Ectodermal cell (in vitro differentiated cells): Measurements from ENCODE around the gene EGR1.

Experiments
- H3K27ac ChIP-seq: 2 replicates; pipeline ENCODE4 v1.7.0; 2013; ENCODE audit warnings: mild to moderate bottlenecking, low read depth, low read length; ENCODE audit not compliant: insufficient read depth, poor library complexity, severe bottlenecking
- H3K27me3 ChIP-seq: 2 replicates; pipeline ENCODE4 v1.7.0; 2013; ENCODE audit warnings: mild to moderate bottlenecking, low read length; ENCODE audit not compliant: insufficient read depth, control insufficient read depth, poor library complexity, severe bottlenecking
- H3K36me3 ChIP-seq: one replicate; pipeline ENCODE4 v1.7.0; 2013; ENCODE audit warnings: low read length; ENCODE audit not compliant: control insufficient read depth, insufficient read depth
- H3K4me1 ChIP-seq: one replicate; pipeline ENCODE4 v1.7.0; 2013; ENCODE audit warnings: low read length; ENCODE audit not compliant: control insufficient read depth, insufficient read depth
- H3K4me3 ChIP-seq: 2 replicates; pipeline ENCODE4 v1.7.0; 2013; ENCODE audit warnings: low read depth, low read length, control low read depth; ENCODE audit not compliant: insufficient read depth
- H3K9me3 ChIP-seq: 2 replicates; pipeline ENCODE4 v1.7.0; 2013; ENCODE audit warnings: mild to moderate bottlenecking, low read length, moderate library complexity; ENCODE audit not compliant: control insufficient read depth
- WGBS, 2 experiments: methylation state at CpG; one replicate each; pipeline ENCODE4 v1.1.7; 2013; ENCODE audit warnings: missing lambda C conversion rate in 2 of 2; 5-methylcytosine and 5-hydroxymethylcytosine counted together

The EGR1 gene

GRCh38 chr5:138453590-138453989 lies 11.7 kb upstream of the EGR1 start:
- no peaks in the 10 kb centered on the region for H3K27me3 ChIP-seq
- H3K27ac ChIP-seq = no peak overlapping the region
- peaks cover 16% of the 10 kb centered on the region for H3K4me1 ChIP-seq
- H3K4me3 ChIP-seq = no peak overlapping the region
- WGBS, 2 experiments = 92% methylated on average over 13 of the region's 13 CpGs
- H3K36me3 ChIP-seq = no peaks in the 10 kb centered on the region
- H3K9me3 ChIP-seq = no peaks in the 10 kb centered on the region

- H3K36me3 ChIP-seq = no peaks in the 10 kb centered on the region
- peaks cover 10% of the 10 kb centered on the region for H3K4me1 ChIP-seq
- no peak overlapping the region for H3K4me3 ChIP-seq
- H3K27ac ChIP-seq = no peak overlapping the region
- H3K9me3 ChIP-seq = no peaks in the 10 kb centered on the region
- no peaks in the 10 kb centered on the region for H3K27me3 ChIP-seq
- WGBS, 2 experiments = 92 to 94% methylated on average over 8 of the region's 8 CpGs
Measured at GRCh38 chr5:138454121-138454520, 11.2 kb upstream of the EGR1 start.

- Histone ChIP-seq H3K9me3 (no peaks in the 10 kb centered on the region), H3K4me1 (peaks cover 8% of the 10 kb centered on the region), H3K36me3 (no peaks in the 10 kb centered on the region), H3K27me3 (no peaks in the 10 kb centered on the region), H3K27ac (no peak overlapping the region), H3K4me3 (no peak overlapping the region)
- 39 to 44% methylated on average over 11 of the region's 11 CpGs for WGBS, 2 experiments
Measured at GRCh38 chr5:138455232-138455930, 9.9 kb upstream of the EGR1 start.

- WGBS, 2 experiments = 88 to 91% methylated on average over 12 of the region's 12 CpGs
- H3K4me1 ChIP-seq = peaks cover 8% of the 10 kb centered on the region
- H3K36me3 ChIP-seq = no peaks in the 10 kb centered on the region
- no peak overlapping the region for H3K4me3 ChIP-seq
- no peaks in the 10 kb centered on the region for H3K27me3 ChIP-seq
- H3K9me3 ChIP-seq = no peaks in the 10 kb centered on the region
- no peak overlapping the region for H3K27ac ChIP-seq
Measured at GRCh38 chr5:138457531-138458275, 7.6 kb upstream of the EGR1 start.

GRCh38 chr5:138458384-138458783 lies 6.9 kb upstream of the EGR1 start:
- no peaks in the 10 kb centered on the region for H3K27me3 ChIP-seq
- H3K4me1 ChIP-seq = peaks cover 8% of the 10 kb centered on the region
- no peak overlapping the region for H3K27ac ChIP-seq

DNA sequence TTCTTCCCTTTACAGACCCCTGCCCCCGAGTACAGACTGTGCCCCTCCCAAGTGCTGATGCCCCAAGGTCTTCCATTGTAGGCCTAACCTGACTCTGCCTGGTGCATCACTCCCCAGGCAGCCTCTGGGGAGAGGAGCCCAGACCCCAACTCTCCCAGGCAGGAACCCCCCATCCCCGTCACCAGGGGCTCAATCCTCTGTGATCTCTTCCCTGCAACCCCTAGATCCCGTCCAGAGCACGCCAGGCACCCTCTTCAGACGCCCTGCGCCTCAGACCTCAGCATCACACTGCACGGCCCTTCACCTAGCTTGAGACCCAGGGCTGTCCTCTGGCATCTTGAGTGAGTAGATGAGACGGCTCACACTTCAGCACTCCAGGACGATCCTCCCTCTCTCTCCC lies 6.4 kb upstream of the EGR1 start:
- Histone ChIP-seq H3K27ac (no peak overlapping the region), H3K9me3 (no peaks in the 10 kb centered on the region), H3K27me3 (no peaks in the 10 kb centered on the region), H3K4me3 (no peak overlapping the region), H3K4me1 (peaks cover 8% of the 10 kb centered on the region), H3K36me3 (no peaks in the 10 kb centered on the region)
- 89 to 91% methylated on average over 9 of the region's 9 CpGs for WGBS, 2 experiments

More at GRCh38 chr5:138458384-138458783, 6.9 kb upstream of the EGR1 start:
- Histone ChIP-seq H3K9me3 (no peaks in the 10 kb centered on the region), H3K4me3 (no peak overlapping the region), H3K36me3 (no peaks in the 10 kb centered on the region)
- 80 to 83% methylated on average over 11 of the region's 11 CpGs for WGBS, 2 experiments

DNA sequence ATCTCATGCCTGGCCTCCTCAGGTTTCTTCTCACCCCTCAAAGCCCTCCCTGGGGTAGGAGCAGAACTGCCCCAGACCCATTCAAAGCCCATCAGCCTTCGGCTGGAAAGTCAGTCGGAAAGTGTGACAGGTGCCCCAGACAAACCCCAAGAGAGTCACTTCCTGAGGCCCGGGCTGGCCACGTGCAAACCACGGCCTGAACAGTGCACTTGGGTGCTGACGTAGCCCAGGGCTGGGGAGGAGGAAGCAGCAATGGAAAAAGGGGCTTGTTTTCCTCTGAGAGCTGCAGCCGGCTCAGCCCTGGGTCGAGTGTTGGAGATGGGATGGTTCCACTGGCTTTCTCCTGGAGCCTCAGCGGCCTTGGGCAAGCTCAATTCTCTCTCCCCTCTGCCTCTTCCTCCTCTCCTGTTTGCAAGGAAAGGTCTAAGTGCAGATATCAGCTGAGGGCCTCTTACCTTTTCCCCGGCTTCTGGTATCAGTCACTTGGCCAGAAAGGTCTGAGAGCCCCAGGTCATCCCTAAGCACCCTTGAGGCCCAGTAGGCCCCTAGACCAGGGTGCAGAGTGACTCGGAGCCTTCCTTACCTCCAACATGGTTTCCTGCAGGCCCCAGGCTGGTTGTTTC lies 5.9 kb upstream of the EGR1 start:
- H3K36me3 ChIP-seq = no peaks in the 10 kb centered on the region
- H3K9me3 ChIP-seq = no peaks in the 10 kb centered on the region
- H3K4me3 ChIP-seq = no peak overlapping the region
- H3K4me1 ChIP-seq = peaks cover 8% of the 10 kb centered on the region
- 94% methylated on average over 11 of the region's 11 CpGs for WGBS, 2 experiments
- H3K27me3 ChIP-seq = no peaks in the 10 kb centered on the region
- H3K27ac ChIP-seq = no peak overlapping the region

DNA sequence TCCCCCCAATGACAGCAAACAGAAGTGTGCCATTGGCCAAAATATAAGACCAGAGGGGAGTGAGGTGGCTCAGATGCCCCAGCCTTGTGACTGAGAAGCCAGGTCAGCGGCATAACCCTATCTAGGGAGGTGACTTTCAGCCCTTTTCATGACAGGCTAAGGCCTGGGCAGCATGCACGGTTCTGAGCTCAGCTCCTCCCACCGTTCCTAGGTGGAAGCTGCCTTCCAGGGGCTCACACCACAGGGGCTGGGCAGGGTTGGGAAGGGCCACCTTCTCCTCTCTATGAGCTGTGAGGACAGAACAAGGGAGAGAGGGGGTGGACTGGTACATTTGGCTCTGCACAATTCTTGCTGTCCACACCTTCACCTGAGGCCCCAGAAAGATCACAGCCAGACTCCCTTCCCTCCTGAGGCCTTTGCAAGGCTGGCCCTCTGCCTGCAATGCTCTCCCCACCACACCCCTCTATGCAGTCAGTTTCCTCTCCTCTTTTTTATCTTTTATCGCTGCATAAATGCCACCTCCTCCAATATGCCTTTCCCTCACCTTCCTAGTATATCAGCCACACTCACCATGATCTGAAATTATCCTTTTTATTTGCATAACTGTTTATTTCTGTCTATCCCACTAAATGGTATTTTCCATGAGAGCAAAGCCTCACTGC lies 5.1 kb upstream of the EGR1 start:
- Histone ChIP-seq H3K4me3 (no peak overlapping the region), H3K27ac (no peak overlapping the region), H3K36me3 (no peaks in the 10 kb centered on the region), H3K27me3 (no peaks in the 10 kb centered on the region), H3K4me1 (peaks cover 8% of the 10 kb centered on the region), H3K9me3 (no peaks in the 10 kb centered on the region)
- WGBS, 2 experiments = 73 to 88% methylated on average over 4 of the region's 4 CpGs

DNA sequence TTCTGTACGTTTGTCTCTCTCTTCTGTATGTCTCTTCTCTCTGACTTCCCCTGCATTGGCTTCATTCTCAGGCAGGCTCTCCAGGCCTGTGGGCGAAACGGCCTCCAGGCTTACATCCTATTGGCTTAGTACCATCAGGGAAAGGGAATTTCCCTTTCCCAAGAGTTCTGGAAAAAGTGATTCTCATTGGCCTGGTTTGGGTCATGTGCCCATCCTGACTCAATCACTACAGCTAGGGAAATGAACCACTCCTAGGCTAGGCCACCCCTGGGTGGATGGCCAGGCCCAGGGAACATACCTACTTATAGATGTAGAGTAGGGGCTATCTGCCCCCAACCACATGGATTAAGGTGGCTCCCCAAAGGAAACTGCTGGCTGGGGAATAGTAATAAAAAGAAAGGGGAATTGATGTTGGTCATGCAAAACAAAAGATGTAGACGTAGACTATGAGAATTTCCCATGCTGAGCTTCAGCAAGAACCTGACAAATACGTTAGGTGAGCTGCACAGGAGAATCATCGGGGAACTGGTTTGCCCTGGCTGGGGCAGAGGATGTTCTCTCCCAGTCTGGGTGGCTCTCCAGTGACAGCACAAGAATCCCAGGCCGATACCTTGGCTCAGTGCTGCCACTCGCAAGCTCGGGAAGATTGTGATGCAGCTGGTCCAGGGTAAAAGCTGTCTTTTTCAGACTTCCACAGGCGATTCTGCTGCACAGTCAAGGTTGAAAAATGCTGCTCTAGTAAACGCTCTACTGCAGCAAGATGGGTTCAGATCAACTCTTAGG lies 3.7 kb upstream of the EGR1 start:
- 88 to 90% methylated on average over 11 of the region's 11 CpGs for whole genome bisulfite sequencing, 2 experiments
- no peaks in the 10 kb centered on the region for H3K9me3 ChIP-seq
- H3K27me3 ChIP-seq = peaks cover 12% of the 10 kb centered on the region
- H3K4me1 ChIP-seq = peaks cover 8% of the 10 kb centered on the region
- H3K36me3 ChIP-seq = no peaks in the 10 kb centered on the region
- H3K27ac ChIP-seq = no peak overlapping the region
- H3K4me3 ChIP-seq = no peak overlapping the region
